ENCODE results near the gene GCC1. TPM values are rescaled to one million over a fixed set of nuclear protein-coding genes. Genes with fewer than 3 reads are reported as not detected.

The GCC1 gene
- total and polyA plus RNA-seq, 2 experiments from 2014 or later: 9.6 to 15.6 TPM

DNA sequence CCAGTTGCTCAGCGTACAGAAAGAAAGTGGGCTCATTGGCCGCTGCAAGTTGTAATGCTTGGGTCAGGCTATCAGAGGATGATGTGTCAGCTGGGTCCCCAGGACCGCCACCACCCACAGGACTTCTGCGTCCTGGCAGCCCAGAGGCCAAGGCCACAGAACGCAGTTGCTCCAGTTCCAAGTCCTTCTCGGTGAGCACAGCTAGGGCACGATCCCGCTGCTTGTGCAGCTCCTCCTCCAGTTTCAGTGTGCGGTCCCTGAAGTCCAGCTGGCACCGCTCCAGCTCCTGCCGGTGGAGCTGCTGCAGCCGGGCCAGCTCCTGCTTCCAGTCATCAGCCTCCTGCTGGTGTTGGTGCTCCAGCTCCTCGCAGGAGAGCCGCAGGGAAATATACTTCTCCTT is 3.0 kb downstream of the GCC1 start:
- peaks cover 9% of the 10 kb centered on the region for H3K4me1 ChIP-seq (ENCODE audit: low read depth)
- TF ChIP-seq, protein P1, sequence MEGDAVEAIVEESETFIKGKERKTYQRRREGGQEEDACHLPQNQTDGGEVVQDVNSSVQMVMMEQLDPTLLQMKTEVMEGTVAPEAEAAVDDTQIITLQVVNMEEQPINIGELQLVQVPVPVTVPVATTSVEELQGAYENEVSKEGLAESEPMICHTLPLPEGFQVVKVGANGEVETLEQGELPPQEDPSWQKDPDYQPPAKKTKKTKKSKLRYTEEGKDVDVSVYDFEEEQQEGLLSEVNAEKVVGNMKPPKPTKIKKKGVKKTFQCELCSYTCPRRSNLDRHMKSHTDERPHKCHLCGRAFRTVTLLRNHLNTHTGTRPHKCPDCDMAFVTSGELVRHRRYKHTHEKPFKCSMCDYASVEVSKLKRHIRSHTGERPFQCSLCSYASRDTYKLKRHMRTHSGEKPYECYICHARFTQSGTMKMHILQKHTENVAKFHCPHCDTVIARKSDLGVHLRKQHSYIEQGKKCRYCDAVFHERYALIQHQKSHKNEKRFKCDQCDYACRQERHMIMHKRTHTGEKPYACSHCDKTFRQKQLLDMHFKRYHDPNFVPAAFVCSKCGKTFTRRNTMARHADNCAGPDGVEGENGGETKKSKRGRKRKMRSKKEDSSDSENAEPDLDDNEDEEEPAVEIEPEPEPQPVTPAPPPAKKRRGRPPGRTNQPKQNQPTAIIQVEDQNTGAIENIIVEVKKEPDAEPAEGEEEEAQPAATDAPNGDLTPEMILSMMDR (IDR thresholded peaks at IDR 0.05; ENCODE audit: low read depth, low read length): peak; percentile 2

DNA sequence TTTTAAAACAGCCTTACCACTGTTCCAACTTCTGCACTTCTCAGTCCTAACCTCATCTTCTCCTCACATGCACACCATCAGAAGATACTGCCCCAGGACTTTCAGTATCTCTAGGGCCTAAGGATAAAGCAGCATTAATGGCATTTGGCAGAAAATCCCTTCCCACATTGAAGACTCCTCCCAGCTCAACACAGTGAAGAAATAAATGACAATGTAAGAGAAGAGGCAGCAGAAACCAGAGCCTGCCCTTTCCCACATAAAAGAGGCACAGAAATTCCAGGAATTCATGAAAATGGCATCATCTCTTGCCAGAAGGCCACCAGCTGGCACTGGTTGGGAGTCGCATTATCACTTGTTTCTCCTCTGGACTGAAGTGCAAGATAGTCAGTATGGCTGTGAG is 3.7 kb downstream of the GCC1 start:
- no peaks in the 10 kb centered on the region for H3K9me3 ChIP-seq (ENCODE audit: low read depth)
- no peaks in the 10 kb centered on the region for H3K27me3 ChIP-seq
- H3K4me3 ChIP-seq: no peak overlapping the region
- peaks cover 15% of the 10 kb centered on the region for H3K36me3 ChIP-seq
- H3K27ac ChIP-seq: no peak overlapping the region
- peak in 1 of 2 donors; percentile 30 for DNase-seq (ENCODE audit: low read depth in 1 of 2, low spot score in 1 of 2)
- TF ChIP-seq, protein P1 (IDR thresholded peaks at IDR 0.05; ENCODE audit: low read depth, low read length): no peak
- H3K4me1 ChIP-seq (ENCODE audit: low read depth): peaks cover 9% of the 10 kb centered on the region

More for the DNA sequence above, 3.0 kb downstream of the GCC1 start:
- H3K4me3 ChIP-seq: no peak overlapping the region
- H3K27ac ChIP-seq: no peak overlapping the region
- no peaks in the 10 kb centered on the region for H3K9me3 ChIP-seq (ENCODE audit: low read depth)
- no peaks in the 10 kb centered on the region for H3K27me3 ChIP-seq
- DNase-seq (ENCODE audit: low read depth in 1 of 2, low spot score in 1 of 2): peak in 1 of 2 donors; percentile 79
- H3K36me3 ChIP-seq: peaks cover 15% of the 10 kb centered on the region

DNA sequence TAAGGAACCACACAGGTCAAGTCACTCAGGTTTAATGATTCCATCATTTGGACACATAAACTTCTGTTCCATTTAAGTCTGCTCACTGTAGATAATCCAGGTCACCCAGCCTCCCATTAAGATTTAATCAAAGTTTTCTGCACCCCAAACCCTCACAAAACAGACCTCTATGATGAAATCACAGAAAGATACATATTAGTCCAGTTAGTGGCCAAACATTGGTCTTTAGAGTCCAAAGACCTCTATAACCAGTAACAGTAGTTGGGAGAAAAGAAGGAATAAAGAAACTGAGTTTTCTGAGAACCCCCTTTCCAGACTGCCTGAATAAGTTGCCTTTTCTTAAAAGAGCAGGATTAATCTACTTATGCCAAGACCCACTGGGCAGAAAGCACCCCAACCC is 4.8 kb downstream of the GCC1 start:
- H3K36me3 ChIP-seq: peaks cover 15% of the 10 kb centered on the region
- TF ChIP-seq, protein P1 (IDR thresholded peaks at IDR 0.05; ENCODE audit: low read depth, low read length): no peak
- peaks cover 9% of the 10 kb centered on the region for H3K4me1 ChIP-seq (ENCODE audit: low read depth)

DNA sequence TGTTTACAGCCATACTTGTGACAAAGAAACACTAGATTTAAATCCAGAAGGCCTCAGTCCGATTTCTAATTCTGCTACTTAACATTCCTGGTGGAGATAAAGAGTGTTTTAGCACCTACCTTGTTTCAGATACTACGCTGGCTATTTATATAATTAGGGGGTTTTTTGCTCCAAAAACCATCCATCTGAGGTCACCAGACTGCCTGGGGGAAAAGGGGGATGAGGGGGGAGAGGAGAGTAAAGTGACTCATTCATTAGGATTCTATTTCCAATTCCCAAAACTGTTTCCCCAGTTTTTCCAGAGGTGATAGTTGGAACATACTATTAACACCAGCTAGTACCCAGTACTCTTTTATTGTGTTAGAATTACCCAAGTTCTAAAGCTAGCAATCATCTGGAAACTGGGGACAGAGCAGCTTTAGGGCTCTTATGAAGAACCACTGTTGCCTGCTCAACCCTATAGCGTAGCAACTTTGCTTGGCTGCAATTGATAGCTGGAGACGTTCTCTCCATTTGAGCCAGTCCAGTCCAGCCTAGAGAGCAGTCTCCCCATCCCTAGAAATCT is 6.6 kb downstream of the GCC1 start:
- H3K36me3 ChIP-seq: peaks cover 15% of the 10 kb centered on the region
- H3K27ac ChIP-seq: peak overlapping the region; percentile 48
- no peaks in the 10 kb centered on the region for H3K9me3 ChIP-seq (ENCODE audit: low read depth)
- TF ChIP-seq, protein P1 (IDR thresholded peaks at IDR 0.05; ENCODE audit: low read depth, low read length): no peak
- H3K4me3 ChIP-seq: no peak overlapping the region
- peaks cover under 1% of the 10 kb centered on the region for H3K4me1 ChIP-seq (ENCODE audit: low read depth)
- no peak for DNase-seq (ENCODE audit: low read depth in 1 of 2, low spot score in 1 of 2)
- H3K27me3 ChIP-seq: no peaks in the 10 kb centered on the region

More for the DNA sequence above, 4.8 kb downstream of the GCC1 start:
- Histone ChIP-seq H3K27me3 (no peaks in the 10 kb centered on the region), H3K27ac (no peak overlapping the region), H3K9me3 (ENCODE audit: low read depth) (no peaks in the 10 kb centered on the region), H3K4me3 (no peak overlapping the region)
- DNase-seq (ENCODE audit: low read depth in 1 of 2, low spot score in 1 of 2): no peak

DNA sequence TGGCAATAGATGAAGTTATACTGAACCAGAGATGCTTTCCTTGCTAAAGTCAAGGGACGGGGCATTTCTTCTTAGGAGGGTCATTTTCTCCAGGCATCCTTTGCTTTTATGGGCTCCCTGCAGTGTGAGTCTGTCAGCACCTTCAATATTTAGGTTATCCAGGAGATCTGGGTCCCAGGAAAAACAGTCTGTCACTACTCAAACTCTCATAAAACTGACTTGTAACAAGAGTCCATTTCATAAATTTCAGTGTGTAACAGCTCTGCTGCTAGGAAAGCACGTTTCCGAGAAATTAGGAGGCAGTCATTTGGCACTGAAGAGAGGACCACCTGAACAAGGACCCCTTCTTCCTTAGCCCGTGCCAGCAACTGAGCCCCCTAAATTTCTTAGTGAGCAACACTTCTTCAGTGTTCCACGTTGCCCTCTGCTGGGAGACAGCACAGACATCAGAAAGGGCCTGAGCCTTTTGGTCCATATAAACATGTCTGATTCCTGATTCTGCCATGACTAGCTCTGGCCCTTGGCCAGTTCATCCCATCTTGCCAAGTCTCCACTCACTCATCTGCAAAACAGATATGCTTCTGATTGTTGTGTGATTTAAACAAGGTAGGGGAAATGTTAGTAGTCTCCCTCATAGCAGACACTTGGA is 7.2 kb downstream of the GCC1 start:
- H3K4me3 ChIP-seq: no peak overlapping the region
- H3K36me3 ChIP-seq: peaks cover 15% of the 10 kb centered on the region
- TF ChIP-seq, protein P1 (IDR thresholded peaks at IDR 0.05; ENCODE audit: low read depth, low read length): peak; percentile 18
- H3K4me1 ChIP-seq (ENCODE audit: low read depth): no peaks in the 10 kb centered on the region
- H3K9me3 ChIP-seq (ENCODE audit: low read depth): no peaks in the 10 kb centered on the region
- peak in 1 of 2 donors; percentile 26 for DNase-seq (ENCODE audit: low read depth in 1 of 2, low spot score in 1 of 2)
- H3K27ac ChIP-seq: no peak overlapping the region
- H3K27me3 ChIP-seq: no peaks in the 10 kb centered on the region
